GM12873 (cell line): Measurements from ENCODE around the gene ZNF169.
"Not testable (repeated sequence)": the region's sequence is repeated elsewhere in the genome, so short reads cannot be mapped to it uniquely, and the experiment has no call there.

Source experiments
- CTCF ChIP-seq: IDR thresholded peaks from 2 replicates; pipeline ENCODE4 v1.5.1; 2012; ENCODE audit warnings: low read depth, mild to moderate bottlenecking, moderate library complexity, low read length, control low read depth; ENCODE audit not compliant: insufficient read depth; ENCODE audit errors: missing control alignments

Gene ZNF169

GRCh38 chr9:94300470-94301301 lies 41.6 kb downstream of the ZNF169 start:
- no peak for TF ChIP-seq CTCF

- no peak for TF ChIP-seq CTCF
These were observed 42.5 kb downstream of the ZNF169 start for GRCh38 chr9:94301583-94301982.

GRCh38 chr9:94302426-94302825 lies 43.3 kb downstream of the ZNF169 start:
- TF ChIP-seq CTCF = no peak

GRCh38 chr9:94303321-94303720 lies 44.2 kb downstream of the ZNF169 start:
- TF ChIP-seq CTCF = no peak

GRCh38 chr9:94328544-94328943 lies 69.4 kb downstream of the ZNF169 start, which contains the start of gene NUTM2F:
Gene NUTM2F (minus strand): TSS chr9:94328644. CDS start chr9:94328623, 21 bp downstream.
- not testable (repeated sequence) for TF ChIP-seq CTCF
